Stimulated activated CD8-positive, alpha-beta memory T cell treated with anti-CD3 and anti-CD28 coated beads, Interleukin-15, amount 100 ng/mL, for 1 hour (primary cell): ENCODE measurements around the gene FSTL3.
A peak's percentile ranks its signal among the peaks of the same experiment; 100 is the strongest.
"Not testable (repeated sequence)": the region's sequence is repeated elsewhere in the genome, so short reads cannot be mapped to it uniquely, and the experiment has no call there.

Experiments used
- DNase-seq: peaks from one replicate; pipeline ENCODE4 v3.0.0-alpha.2; 2020; ENCODE audit warnings: low read depth

Gene FSTL3

GRCh38 chr19:682678-683320 lies 6.6 kb downstream of the FSTL3 start:
- no peak for DNase-seq

GRCh38 chr19:685454-685931 lies 9.3 kb downstream of the FSTL3 start:
- DNase-seq: no peak

- no peak for DNase-seq
Measured at GRCh38 chr19:686589-687297, 10.6 kb downstream of the FSTL3 start.

- DNase-seq: no peak
Measured at GRCh38 chr19:687569-688166, 11.5 kb downstream of the FSTL3 start.

GRCh38 chr19:688214-688613 lies 12.0 kb downstream of the FSTL3 start:
- no peak for DNase-seq

- DNase-seq: no peak
Measured at GRCh38 chr19:688992-689391, 12.8 kb downstream of the FSTL3 start.

GRCh38 chr19:690203-690602 lies 14.0 kb downstream of the FSTL3 start:
- DNase-seq: no peak

GRCh38 chr19:694481-695351 lies 18.5 kb downstream of the FSTL3 start:
- DNase-seq: no peak

GRCh38 chr19:695352-695949 lies 19.3 kb downstream of the FSTL3 start, which contains the start of gene PRSS57:
Gene PRSS57 (minus strand): TSS chr19:695452. CDS start chr19:695430, 22 bp downstream.
- DNase-seq: no peak

- not testable (repeated sequence) for DNase-seq
Measured at GRCh38 chr19:698529-698928, 22.3 kb downstream of the FSTL3 start.

- not testable (repeated sequence) for DNase-seq
Measured at GRCh38 chr19:699885-700284, 23.7 kb downstream of the FSTL3 start.

- DNase-seq: not testable (repeated sequence)
Measured at GRCh38 chr19:702847-703246, 26.7 kb downstream of the FSTL3 start.

GRCh38 chr19:703329-703650 lies 27.1 kb downstream of the FSTL3 start:
- DNase-seq: no peak

GRCh38 chr19:703651-704446 lies 27.7 kb downstream of the FSTL3 start:
- DNase-seq: peak; percentile 47

- no peak for DNase-seq
Measured at GRCh38 chr19:704447-704741, 28.2 kb downstream of the FSTL3 start.

GRCh38 chr19:708154-709143 lies 32.3 kb downstream of the FSTL3 start, which contains the start of gene PALM:
Gene PALM (plus strand): TSS chr19:708935. CDS start chr19:709147, 212 bp downstream.
- DNase-seq: no peak

- no peak for DNase-seq
Measured at GRCh38 chr19:709196-709964, 33.2 kb downstream of the FSTL3 start.

- DNase-seq: no peak
Measured at GRCh38 chr19:709965-710571, 33.9 kb downstream of the FSTL3 start.

GRCh38 chr19:710767-711166 lies 34.6 kb downstream of the FSTL3 start:
- no peak for DNase-seq
